GM12878 (cell line): ENCODE measurements around the gene TCN1. TPM values are rescaled to one million over a fixed set of nuclear protein-coding genes. Genes with fewer than 3 reads are reported as not detected.

ENCODE experiments used
- BCL11A ChIP-seq: IDR thresholded peaks from 2 replicates; pipeline ENCODE4 v1.6.1; 2011; ENCODE audit warnings: low read depth, low read length
- BMI1 ChIP-seq: fragments of 450-650 bp; IDR thresholded peaks from 2 replicates; pipeline ENCODE4 v1.6.1; 2016; ENCODE audit warnings: mild to moderate bottlenecking, moderate library complexity, borderline replicate concordance
- BRCA1 ChIP-seq: IDR thresholded peaks from 2 replicates; pipeline ENCODE4 v1.6.1; 2011; ENCODE audit warnings: low read depth, low read length, improper control_type of control experiment
- CBX5 ChIP-seq: sonication (generic); IDR thresholded peaks from 2 replicates; pipeline ENCODE4 v1.6.1; 2016; ENCODE audit warnings: low read depth, moderate library complexity, mild to moderate bottlenecking, inconsistent platforms
- CHD1 ChIP-seq: IDR thresholded peaks from 2 replicates; pipeline ENCODE4 v1.6.1; 2012; ENCODE audit warnings: low read depth, low read length, improper control_type of control experiment
- CREB1 ChIP-seq: IDR thresholded peaks from 2 replicates; pipeline ENCODE4 v1.6.1; 2012; ENCODE audit warnings: low read depth, mild to moderate bottlenecking, inconsistent platforms
- CREM ChIP-seq: IDR thresholded peaks from 2 replicates; pipeline ENCODE4 v1.6.1; 2014; ENCODE audit warnings: antibody characterized with exemption, low read depth
- ETV6 ChIP-seq, 2 experiments: fragments of 450-650 bp in 1 of 2; IDR thresholded peaks in 1 of 2; conservative IDR thresholded peaks in 1 of 2; 2 replicates each; pipeline ENCODE4 v1.6.1; 2014; ENCODE audit warnings: antibody characterized with exemption in 1 of 2, borderline replicate concordance in 1 of 2, low read depth in 1 of 2, mild to moderate bottlenecking in 1 of 2, moderate library complexity in 1 of 2
- FOXM1 ChIP-seq: IDR thresholded peaks from 2 replicates; pipeline ENCODE4 v1.6.1; 2012; ENCODE audit warnings: low read depth, mild to moderate bottlenecking, inconsistent platforms, low read length, moderate library complexity
- HCFC1 ChIP-seq: fragments of 150-350 bp; IDR thresholded peaks from 2 replicates; pipeline ENCODE4 v1.6.1; 2014; ENCODE audit warnings: low read length
- HDAC2 ChIP-seq: fragments of 200-600 bp; sonication (generic); IDR thresholded peaks from 2 replicates; pipeline ENCODE4 v1.6.1; 2017
- LARP7 ChIP-seq: fragments of 450-650 bp; IDR thresholded peaks from 2 replicates; pipeline ENCODE4 v1.6.1; 2017; ENCODE audit warnings: mild to moderate bottlenecking
- PAX8 ChIP-seq: fragments of 450-650 bp; IDR thresholded peaks from 2 replicates; pipeline ENCODE4 v1.6.1; 2017; ENCODE audit warnings: mild to moderate bottlenecking, moderate library complexity
- POLR2A ChIP-seq: IDR thresholded peaks from 2 replicates; pipeline ENCODE4 v1.6.1; 2011; ENCODE audit warnings: low read depth, mild to moderate bottlenecking, low read length
- POU2F2 ChIP-seq: IDR thresholded peaks from 3 replicates; pipeline ENCODE4 v1.6.1; 2011; ENCODE audit warnings: low read depth, mild to moderate bottlenecking, low read length, borderline replicate concordance
- RELA ChIP-seq: fragments of 450-650 bp; IDR thresholded peaks from 2 replicates; pipeline ENCODE4 v1.8.0; 2014; ENCODE audit warnings: borderline replicate concordance; ENCODE audit not compliant: partially characterized antibody
- SMAD5 ChIP-seq: IDR thresholded peaks from 2 replicates; pipeline ENCODE4 v1.6.1; 2016; ENCODE audit warnings: antibody characterized with exemption, low read depth
- STAT1 ChIP-seq: fragments of 450-650 bp; conservative IDR thresholded peaks from 2 replicates; pipeline ENCODE4 v1.6.1; 2014; ENCODE audit warnings: antibody characterized with exemption, mild to moderate bottlenecking
- SUZ12 ChIP-seq: fragments of 200-600 bp; sonication (generic); IDR thresholded peaks from one replicate; pipeline ENCODE4 v1.6.1; 2018; ENCODE audit warnings: antibody characterized with exemption, mild to moderate bottlenecking; ENCODE audit not compliant: unreplicated experiment
- TBL1XR1 ChIP-seq: IDR thresholded peaks from 2 replicates; pipeline ENCODE4 v1.6.1; 2012; ENCODE audit warnings: low read depth, low read length, improper control_type of control experiment
- ZNF207 ChIP-seq: fragments of 450-650 bp; IDR thresholded peaks from 2 replicates; pipeline ENCODE4 v1.6.1; 2014; ENCODE audit warnings: antibody characterized with exemption, mild to moderate bottlenecking, borderline replicate concordance
- ZNF24 ChIP-seq: fragments of 450-650 bp; IDR thresholded peaks from 2 replicates; pipeline ENCODE4 v1.6.1; 2017; ENCODE audit warnings: antibody characterized with exemption, mild to moderate bottlenecking
- ZSCAN29 ChIP-seq: fragments of 450-650 bp; IDR thresholded peaks from 2 replicates; pipeline ENCODE4 v1.6.1; 2017; ENCODE audit warnings: mild to moderate bottlenecking, moderate library complexity
- polyA plus RNA-seq, 11 experiments: library from polyadenylated mRNA; depleted of rRNA in 4 of 11; unstranded in 6 of 11; stranded (reverse) in 5 of 11; fragments of >200 nt; fragmentation: Nextera tagmentation in 4 of 11; fragmentation: Illumina TruSeq in 1 of 11; extraction: Ambion mirVana in 4 of 11; extraction: Trizol in 1 of 11; gene quantifications; 1 replicate in 1 of 11; 2 replicates in 10 of 11; pipeline versions ENCODE4 v1.2.1 to v1.2.3, GENCODE V29; 2011 to 2016; ENCODE audit warnings: inconsistent platforms in 2 of 11, missing spikeins in 2 of 11, low read depth in 1 of 11
- total RNA-seq, 4 experiments: library from RNA; depleted of rRNA in 3 of 4; stranded (reverse); fragments of >200 nt in 3 of 4; fragmentation: Illumina TruSeq in 1 of 4; extraction: Trizol in 1 of 4; gene quantifications; 2 replicates each; pipeline versions ENCODE4 v1.2.1 to v1.2.3, GENCODE V29; 2013 to 2021
- TF ChIP-seq, protein P1 (sequence below): fragments of 450-650 bp; IDR thresholded peaks from 2 replicates; pipeline ENCODE4 v1.6.1; 2017; ENCODE audit warnings: mild to moderate bottlenecking, moderate library complexity
- TF ChIP-seq, protein P2 (sequence below): fragments of 150-350 bp; IDR thresholded peaks from 2 replicates; pipeline ENCODE4 v1.6.1; 2014; ENCODE audit warnings: mild to moderate bottlenecking, low read depth, low read length
- TF ChIP-seq, protein P3 (sequence below): fragments of 450-650 bp; IDR thresholded peaks from 2 replicates; pipeline ENCODE4 v1.6.1; 2014; ENCODE audit warnings: mild to moderate bottlenecking
- TF ChIP-seq, protein P4 (sequence below): IDR thresholded peaks from 2 replicates; pipeline ENCODE4 v1.6.1; 2012; ENCODE audit warnings: low read depth, low read length, improper control_type of control experiment

Gene TCN1
- total and polyA plus RNA-seq, 10 of the 15 experiments (the other 5 are each of a cell fraction or from before 2014, with no cell fraction given) = not detected

DNA sequence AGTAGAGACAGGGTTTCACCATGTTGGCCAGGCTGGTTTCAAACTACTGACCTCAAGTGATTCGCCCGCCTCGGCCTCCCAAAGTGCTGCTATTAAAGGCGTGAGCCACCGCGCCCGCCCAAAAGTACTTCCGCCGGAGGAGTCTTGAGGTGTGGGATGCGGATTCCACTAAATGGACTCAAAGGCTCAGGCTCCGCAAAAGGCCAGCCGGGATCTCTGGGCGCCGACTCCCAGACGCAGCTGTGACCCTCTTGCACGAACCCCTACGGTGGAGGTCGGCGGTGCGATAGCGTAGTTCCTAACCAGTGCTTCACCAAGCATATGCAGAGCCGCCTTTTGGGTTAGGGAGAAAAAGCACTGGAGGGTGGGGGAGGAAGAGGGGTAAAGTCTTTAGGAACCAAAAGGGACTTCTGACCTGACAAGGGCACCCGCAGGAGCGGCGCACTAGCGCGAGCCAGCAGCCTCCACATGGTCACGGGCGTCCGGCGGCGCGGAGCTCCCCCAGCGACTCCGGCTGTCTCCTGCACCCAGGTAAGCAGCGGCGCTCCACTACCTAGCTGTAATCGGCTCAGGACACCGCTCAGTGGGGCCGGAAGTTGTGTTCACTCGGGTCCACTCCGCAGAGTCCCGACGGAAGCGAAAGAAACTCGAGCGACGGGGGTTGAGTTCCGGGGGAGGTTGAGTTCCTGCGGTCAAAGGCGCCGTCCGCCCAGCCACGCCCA is 55.9 kb downstream of the TCN1 start, which contains the start of gene MRPL16 (continued):
- TF ChIP-seq SMAD5 (peak; percentile 79; the same call in 1 of the 2 replicates), RELA (peak; percentile 87), TBL1XR1 (peak; percentile 40; the same call in 1 of the 2 replicates), CREB1 (peak; percentile 82), BCL11A (no peak), HDAC2 (no peak), CHD1 (no peak), STAT1 (peak; percentile 95), POLR2A (peak; percentile 95), ZSCAN29 (0 out of 2 replicates have a peak, but pooled peaks have one; percentile 52), PAX8 (no peak), HCFC1 (peak; percentile 89), CREM (peak; percentile 79), POU2F2 (peak; percentile 89; the same call in 2 of the 3 replicates), BMI1 (no peak), ETV6 (conservative IDR thresholded peaks at IDR 0.05 in 1 of 2, IDR thresholded peaks at IDR 0.05 in 1 of 2; ENCODE audit: borderline replicate concordance in 1 of 2, low read depth in 1 of 2) (no peak), FOXM1 (peak; percentile 51; the same call in 1 of the 2 replicates), BRCA1 (no peak), ZNF24 (peak; percentile 57; the same call in 1 of the 2 replicates), ZNF207 (no peak), SUZ12 (no peak), LARP7 (peak; percentile 83; the same call in 1 of the 2 replicates), CBX5 (peak; percentile 92; the same call in 1 of the 2 replicates)
- TF ChIP-seq, protein P1, sequence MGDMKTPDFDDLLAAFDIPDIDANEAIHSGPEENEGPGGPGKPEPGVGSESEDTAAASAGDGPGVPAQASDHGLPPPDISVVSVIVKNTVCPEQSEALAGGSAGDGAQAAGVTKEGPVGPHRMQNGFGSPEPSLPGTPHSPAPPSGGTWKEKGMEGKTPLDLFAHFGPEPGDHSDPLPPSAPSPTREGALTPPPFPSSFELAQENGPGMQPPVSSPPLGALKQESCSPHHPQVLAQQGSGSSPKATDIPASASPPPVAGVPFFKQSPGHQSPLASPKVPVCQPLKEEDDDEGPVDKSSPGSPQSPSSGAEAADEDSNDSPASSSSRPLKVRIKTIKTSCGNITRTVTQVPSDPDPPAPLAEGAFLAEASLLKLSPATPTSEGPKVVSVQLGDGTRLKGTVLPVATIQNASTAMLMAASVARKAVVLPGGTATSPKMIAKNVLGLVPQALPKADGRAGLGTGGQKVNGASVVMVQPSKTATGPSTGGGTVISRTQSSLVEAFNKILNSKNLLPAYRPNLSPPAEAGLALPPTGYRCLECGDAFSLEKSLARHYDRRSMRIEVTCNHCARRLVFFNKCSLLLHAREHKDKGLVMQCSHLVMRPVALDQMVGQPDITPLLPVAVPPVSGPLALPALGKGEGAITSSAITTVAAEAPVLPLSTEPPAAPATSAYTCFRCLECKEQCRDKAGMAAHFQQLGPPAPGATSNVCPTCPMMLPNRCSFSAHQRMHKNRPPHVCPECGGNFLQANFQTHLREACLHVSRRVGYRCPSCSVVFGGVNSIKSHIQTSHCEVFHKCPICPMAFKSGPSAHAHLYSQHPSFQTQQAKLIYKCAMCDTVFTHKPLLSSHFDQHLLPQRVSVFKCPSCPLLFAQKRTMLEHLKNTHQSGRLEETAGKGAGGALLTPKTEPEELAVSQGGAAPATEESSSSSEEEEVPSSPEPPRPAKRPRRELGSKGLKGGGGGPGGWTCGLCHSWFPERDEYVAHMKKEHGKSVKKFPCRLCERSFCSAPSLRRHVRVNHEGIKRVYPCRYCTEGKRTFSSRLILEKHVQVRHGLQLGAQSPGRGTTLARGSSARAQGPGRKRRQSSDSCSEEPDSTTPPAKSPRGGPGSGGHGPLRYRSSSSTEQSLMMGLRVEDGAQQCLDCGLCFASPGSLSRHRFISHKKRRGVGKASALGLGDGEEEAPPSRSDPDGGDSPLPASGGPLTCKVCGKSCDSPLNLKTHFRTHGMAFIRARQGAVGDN = no peak; the same call in 1 of the 2 replicates
- TF ChIP-seq, protein P2, sequence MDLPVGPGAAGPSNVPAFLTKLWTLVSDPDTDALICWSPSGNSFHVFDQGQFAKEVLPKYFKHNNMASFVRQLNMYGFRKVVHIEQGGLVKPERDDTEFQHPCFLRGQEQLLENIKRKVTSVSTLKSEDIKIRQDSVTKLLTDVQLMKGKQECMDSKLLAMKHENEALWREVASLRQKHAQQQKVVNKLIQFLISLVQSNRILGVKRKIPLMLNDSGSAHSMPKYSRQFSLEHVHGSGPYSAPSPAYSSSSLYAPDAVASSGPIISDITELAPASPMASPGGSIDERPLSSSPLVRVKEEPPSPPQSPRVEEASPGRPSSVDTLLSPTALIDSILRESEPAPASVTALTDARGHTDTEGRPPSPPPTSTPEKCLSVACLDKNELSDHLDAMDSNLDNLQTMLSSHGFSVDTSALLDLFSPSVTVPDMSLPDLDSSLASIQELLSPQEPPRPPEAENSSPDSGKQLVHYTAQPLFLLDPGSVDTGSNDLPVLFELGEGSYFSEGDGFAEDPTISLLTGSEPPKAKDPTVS = peak; percentile 67; the same call in 1 of the 2 replicates
- TF ChIP-seq, protein P3, sequence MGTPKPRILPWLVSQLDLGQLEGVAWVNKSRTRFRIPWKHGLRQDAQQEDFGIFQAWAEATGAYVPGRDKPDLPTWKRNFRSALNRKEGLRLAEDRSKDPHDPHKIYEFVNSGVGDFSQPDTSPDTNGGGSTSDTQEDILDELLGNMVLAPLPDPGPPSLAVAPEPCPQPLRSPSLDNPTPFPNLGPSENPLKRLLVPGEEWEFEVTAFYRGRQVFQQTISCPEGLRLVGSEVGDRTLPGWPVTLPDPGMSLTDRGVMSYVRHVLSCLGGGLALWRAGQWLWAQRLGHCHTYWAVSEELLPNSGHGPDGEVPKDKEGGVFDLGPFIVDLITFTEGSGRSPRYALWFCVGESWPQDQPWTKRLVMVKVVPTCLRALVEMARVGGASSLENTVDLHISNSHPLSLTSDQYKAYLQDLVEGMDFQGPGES = no peak
- TF ChIP-seq, protein P4, sequence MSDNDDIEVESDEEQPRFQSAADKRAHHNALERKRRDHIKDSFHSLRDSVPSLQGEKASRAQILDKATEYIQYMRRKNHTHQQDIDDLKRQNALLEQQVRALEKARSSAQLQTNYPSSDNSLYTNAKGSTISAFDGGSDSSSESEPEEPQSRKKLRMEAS = no peak
